BLaER1 (cell line): ENCODE data around the gene RBP4.

Source experiments
- H3K27ac ChIP-seq: shearing (Covaris generic); formaldehyde crosslinking; 2 replicates; pipeline ENCODE4 v1.8.1; 2022
- H3K27me3 ChIP-seq: shearing (Covaris generic); formaldehyde crosslinking; 2 replicates; pipeline ENCODE4 v1.8.1; 2022
- H3K36me3 ChIP-seq: shearing (Covaris generic); formaldehyde crosslinking; 2 replicates; pipeline ENCODE4 v1.8.1; 2022
- H3K4me1 ChIP-seq: shearing (Covaris generic); formaldehyde crosslinking; 2 replicates; pipeline ENCODE4 v1.8.1; 2022
- H3K4me2 ChIP-seq: shearing (Covaris generic); formaldehyde crosslinking; 2 replicates; pipeline ENCODE4 v1.8.1; 2022
- H3K4me3 ChIP-seq: shearing (Covaris generic); formaldehyde crosslinking; 2 replicates; pipeline ENCODE4 v1.8.1; 2022
- H3K9ac ChIP-seq: shearing (Covaris generic); formaldehyde crosslinking; 2 replicates; pipeline ENCODE4 v1.8.1; 2022
- H3K9me3 ChIP-seq: shearing (Covaris generic); formaldehyde crosslinking; 2 replicates; pipeline ENCODE4 v1.8.1; 2022
- H4K20me1 ChIP-seq: shearing (Covaris generic); formaldehyde crosslinking; 2 replicates; pipeline ENCODE4 v1.8.1; 2022
- Cebpa-rat ChIP-seq: shearing (Covaris generic); IDR thresholded peaks from 2 replicates; pipeline ENCODE4 v1.8.1; 2022

The RBP4 gene

DNA sequence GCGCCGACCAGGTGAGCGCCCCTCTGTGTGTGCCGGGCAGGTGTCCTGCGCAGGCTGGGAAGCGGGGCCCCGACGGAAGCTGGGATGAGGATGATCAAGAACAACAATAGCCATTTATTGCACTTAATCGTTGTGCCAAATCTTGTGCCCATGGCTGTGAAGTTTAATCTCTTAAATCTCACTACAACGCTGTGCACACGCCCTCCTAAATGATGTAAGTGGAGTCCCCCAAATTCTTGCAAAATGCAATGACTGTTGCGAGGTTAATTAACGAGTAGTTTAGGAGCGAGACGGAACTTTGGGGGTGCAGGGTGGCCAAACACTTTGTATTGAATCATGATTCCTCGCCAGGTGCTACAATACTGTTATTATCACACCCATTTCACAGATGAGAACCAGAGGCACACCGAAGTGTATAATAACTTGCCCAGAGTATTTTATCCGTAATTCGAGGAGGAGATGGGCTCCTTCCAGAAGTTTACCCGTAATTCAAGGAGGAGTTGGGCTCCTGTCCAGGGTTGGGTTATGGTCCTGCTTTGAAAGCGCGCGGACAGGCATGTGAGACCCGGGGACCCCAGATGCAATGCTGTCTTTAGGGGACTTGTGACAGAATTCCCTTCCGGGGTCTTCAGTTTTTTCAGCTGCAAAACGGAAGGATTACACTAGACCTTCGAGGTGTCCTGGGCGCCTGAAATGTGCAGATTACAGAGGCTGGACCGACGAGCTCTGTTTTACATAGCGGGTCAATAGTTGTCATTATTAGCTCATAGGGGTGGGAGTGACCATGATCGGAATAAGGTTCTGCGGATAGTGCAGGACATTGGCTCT lies 33.5 kb downstream of the RBP4 start:
- no peaks in the 10 kb centered on the region for H3K27me3 ChIP-seq

DNA sequence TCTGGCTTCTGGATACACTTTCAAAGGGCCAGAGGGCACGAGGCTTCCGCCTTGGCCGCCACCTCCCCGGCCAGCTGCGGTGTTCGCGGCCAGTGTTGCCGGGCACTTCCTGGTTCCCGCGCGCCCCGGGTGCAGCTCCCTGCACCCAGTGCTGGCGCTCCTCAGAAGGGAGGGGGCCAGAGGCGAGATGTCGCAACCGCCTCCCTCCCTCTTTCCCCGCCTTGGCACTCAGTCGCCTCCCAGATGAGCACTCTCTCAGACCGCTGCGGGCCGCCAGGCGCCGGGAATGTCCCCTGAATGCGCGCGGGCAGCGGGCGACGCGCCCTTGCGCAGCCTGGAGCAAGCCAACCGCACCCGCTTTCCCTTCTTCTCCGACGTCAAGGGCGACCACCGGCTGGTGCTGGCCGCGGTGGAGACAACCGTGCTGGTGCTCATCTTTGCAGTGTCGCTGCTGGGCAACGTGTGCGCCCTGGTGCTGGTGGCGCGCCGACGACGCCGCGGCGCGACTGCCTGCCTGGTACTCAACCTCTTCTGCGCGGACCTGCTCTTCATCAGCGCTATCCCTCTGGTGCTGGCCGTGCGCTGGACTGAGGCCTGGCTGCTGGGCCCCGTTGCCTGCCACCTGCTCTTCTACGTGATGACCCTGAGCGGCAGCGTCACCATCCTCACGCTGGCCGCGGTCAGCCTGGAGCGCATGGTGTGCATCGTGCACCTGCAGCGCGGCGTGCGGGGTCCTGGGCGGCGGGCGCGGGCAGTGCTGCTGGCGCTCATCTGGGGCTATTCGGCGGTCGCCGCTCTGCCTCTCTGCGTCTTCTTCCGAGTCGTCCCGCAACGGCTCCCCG lies 34.4 kb downstream of the RBP4 start, which contains the start of gene FFAR4:
FFAR4 (plus strand) TSS at position 231 of the 842 bp plus-strand sequence; CDS start at position 287, 56 bp downstream.
- H3K27me3 ChIP-seq: no peaks in the 10 kb centered on the region
- no peaks in the 10 kb centered on the region for H3K4me1 ChIP-seq
- H4K20me1 ChIP-seq: no peaks in the 10 kb centered on the region
- no peak within 1 kb of the TSS for H3K9ac ChIP-seq
- H3K9me3 ChIP-seq: 0 out of 2 replicates have a peak, but pooled peaks cover 10% of the 10 kb centered on the region
- no peak within 1 kb of the TSS for H3K4me2 ChIP-seq
- no peak within 1 kb of the TSS for H3K4me3 ChIP-seq
- TF ChIP-seq Cebpa-rat: no peak
- H3K36me3 ChIP-seq: no peaks in the 10 kb centered on the region
- no peak within 1 kb of the TSS for H3K27ac ChIP-seq

More for the DNA sequence above, 33.5 kb downstream of the RBP4 start:
- Histone ChIP-seq H3K9ac (no peak overlapping the region), H3K27ac (no peak overlapping the region), H3K4me1 (peaks cover under 1% of the 10 kb centered on the region; the same call in 1 of the 2 replicates), H3K36me3 (no peaks in the 10 kb centered on the region), H4K20me1 (no peaks in the 10 kb centered on the region), H3K9me3 (0 out of 2 replicates have a peak, but pooled peaks cover 10% of the 10 kb centered on the region), H3K4me3 (no peak overlapping the region), H3K4me2 (no peak overlapping the region)
- TF ChIP-seq Cebpa-rat: no peak

DNA sequence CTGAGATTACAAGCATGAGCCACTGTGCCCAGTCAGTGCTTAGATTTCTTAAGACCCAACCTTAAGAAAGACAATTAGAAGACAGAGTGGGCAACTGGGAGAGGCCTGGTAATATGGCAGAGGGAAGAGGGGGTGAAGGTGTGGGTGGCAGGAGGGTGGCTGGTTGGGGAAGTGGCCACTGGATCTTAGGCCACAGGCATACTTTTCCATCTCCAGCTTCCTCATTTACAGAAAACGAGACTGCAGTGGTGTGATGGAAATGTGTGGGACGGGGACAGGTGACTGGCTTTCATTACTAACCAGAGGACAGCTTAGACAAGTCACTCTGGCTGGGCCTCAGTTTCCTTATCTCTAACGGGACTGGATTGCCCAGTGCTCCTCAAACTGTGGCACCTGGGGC lies 35.6 kb downstream of the RBP4 start:
- Histone ChIP-seq H3K4me1 (no peaks in the 10 kb centered on the region), H3K4me2 (no peak overlapping the region), H4K20me1 (no peaks in the 10 kb centered on the region), H3K36me3 (no peaks in the 10 kb centered on the region), H3K9ac (no peak overlapping the region), H3K9me3 (0 out of 2 replicates have a peak, but pooled peaks cover 10% of the 10 kb centered on the region), H3K4me3 (no peak overlapping the region), H3K27ac (no peak overlapping the region), H3K27me3 (no peaks in the 10 kb centered on the region)
- TF ChIP-seq Cebpa-rat: no peak

DNA sequence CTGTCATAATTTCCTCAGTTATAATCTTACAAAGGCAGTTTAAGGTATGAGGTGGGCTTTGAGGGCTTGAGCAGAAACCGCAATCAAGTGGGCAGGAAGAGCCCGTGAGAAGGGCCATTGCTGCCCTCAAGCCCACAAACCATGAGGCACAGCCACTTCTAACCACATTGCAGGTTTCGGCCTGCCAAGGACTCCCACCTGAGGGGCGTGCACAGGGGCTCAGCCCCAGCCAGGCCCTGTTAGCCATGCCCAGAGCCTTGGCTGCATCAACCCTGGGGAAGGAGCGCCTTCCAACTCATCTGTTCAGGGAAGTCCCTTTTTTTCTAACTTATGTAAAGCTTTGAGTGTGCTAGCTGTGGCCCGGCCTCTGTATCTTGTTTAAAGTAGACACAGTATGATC lies 40.5 kb downstream of the RBP4 start:
- no peak overlapping the region for H3K27ac ChIP-seq

DNA sequence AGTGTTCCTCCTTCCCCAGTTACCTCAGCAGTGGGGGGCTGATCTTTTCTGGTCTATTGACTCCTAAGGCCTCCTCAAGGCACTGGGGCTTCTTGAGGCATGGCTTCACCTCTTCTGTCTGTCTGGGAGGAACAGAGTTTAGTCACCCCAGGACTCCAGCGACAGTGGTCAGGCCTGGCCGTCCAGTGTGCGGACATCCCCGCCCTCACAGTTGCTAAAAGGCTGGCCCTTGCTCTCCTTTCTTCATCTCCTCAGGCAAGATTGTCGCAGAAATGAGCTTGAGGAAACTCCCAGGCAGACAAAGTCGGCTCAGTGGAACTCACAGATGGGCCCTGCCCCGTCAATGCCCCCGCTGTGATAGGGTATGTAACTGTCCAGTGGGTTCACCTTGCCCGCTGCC lies 41.5 kb downstream of the RBP4 start:
- no peak for TF ChIP-seq Cebpa-rat

More for the DNA sequence above, 40.5 kb downstream of the RBP4 start:
- Histone ChIP-seq H3K36me3 (no peaks in the 10 kb centered on the region), H3K27me3 (no peaks in the 10 kb centered on the region), H3K9me3 (no peaks in the 10 kb centered on the region), H3K4me2 (no peak overlapping the region), H3K4me3 (no peak overlapping the region), H3K4me1 (no peaks in the 10 kb centered on the region), H4K20me1 (no peaks in the 10 kb centered on the region), H3K9ac (no peak overlapping the region)
- no peak for TF ChIP-seq Cebpa-rat

DNA sequence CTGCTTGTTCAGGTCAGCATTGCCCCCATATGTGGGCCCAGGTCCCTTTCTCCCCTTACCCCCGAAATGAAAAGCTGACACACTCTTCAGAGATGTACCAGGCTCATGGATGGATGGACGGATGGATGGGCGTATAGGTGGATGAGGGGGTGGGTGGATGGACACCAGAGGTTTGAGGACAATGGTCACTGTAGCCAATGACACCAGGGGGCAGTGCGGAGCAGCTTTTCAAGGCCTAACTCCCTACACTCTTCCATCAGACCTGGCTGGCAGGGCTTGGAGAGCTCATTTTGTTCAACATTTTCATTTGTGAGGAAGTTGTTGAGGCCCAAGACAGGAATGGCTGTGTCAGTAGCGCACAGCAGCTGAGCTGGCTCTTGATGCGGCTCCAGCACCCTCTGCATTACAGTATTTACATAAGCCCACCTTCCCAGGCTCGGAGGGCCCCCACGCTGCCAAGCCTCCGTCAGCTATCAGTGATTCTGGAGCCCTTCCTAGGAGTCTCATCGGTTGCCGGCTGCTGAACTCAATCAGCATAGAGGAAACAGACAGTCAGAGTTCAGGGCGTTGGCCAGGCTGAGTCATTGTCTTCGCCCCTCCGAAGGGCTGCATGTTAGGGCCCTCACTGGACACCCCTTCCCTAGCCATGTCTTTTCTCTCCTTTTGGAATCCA lies 46.1 kb downstream of the RBP4 start:
- H3K9ac ChIP-seq: no peak overlapping the region
- TF ChIP-seq Cebpa-rat: no peak
- H4K20me1 ChIP-seq: no peaks in the 10 kb centered on the region
- H3K27ac ChIP-seq: no peak overlapping the region
- H3K36me3 ChIP-seq: no peaks in the 10 kb centered on the region
- no peak overlapping the region for H3K4me3 ChIP-seq
- H3K4me2 ChIP-seq: no peak overlapping the region
- no peaks in the 10 kb centered on the region for H3K9me3 ChIP-seq
- no peaks in the 10 kb centered on the region for H3K4me1 ChIP-seq
- no peaks in the 10 kb centered on the region for H3K27me3 ChIP-seq

More for the DNA sequence above, 41.5 kb downstream of the RBP4 start:
- H3K4me3 ChIP-seq: no peak overlapping the region
- no peaks in the 10 kb centered on the region for H4K20me1 ChIP-seq
- H3K4me1 ChIP-seq: no peaks in the 10 kb centered on the region
- no peak overlapping the region for H3K4me2 ChIP-seq
- H3K9ac ChIP-seq: no peak overlapping the region
- H3K36me3 ChIP-seq: no peaks in the 10 kb centered on the region
- H3K27me3 ChIP-seq: no peaks in the 10 kb centered on the region
- no peaks in the 10 kb centered on the region for H3K9me3 ChIP-seq
- no peak overlapping the region for H3K27ac ChIP-seq

DNA sequence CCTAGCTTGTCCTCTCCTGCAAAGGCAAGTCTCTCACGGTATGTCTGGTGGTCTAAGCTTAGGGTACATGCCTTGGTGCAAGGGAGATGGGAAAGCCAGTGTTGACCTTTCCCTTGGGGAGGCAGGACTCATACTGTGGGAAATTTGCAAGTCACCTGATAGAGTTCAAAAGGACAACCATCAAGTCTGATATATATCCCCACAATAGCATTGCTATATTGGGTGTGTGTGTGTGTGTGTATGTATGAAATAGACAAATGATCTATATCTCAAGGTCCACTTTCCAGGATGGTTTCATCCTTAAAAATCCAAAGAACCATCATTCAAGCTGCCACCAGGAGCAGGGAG lies 46.7 kb downstream of the RBP4 start:
- no peaks in the 10 kb centered on the region for H3K9me3 ChIP-seq
- no peak overlapping the region for H3K4me3 ChIP-seq
- no peak overlapping the region for H3K9ac ChIP-seq
- no peak for TF ChIP-seq Cebpa-rat
- H4K20me1 ChIP-seq: no peaks in the 10 kb centered on the region
- H3K27me3 ChIP-seq: no peaks in the 10 kb centered on the region
- H3K27ac ChIP-seq: no peak overlapping the region
- H3K4me1 ChIP-seq: no peaks in the 10 kb centered on the region
- no peak overlapping the region for H3K4me2 ChIP-seq
- H3K36me3 ChIP-seq: no peaks in the 10 kb centered on the region

DNA sequence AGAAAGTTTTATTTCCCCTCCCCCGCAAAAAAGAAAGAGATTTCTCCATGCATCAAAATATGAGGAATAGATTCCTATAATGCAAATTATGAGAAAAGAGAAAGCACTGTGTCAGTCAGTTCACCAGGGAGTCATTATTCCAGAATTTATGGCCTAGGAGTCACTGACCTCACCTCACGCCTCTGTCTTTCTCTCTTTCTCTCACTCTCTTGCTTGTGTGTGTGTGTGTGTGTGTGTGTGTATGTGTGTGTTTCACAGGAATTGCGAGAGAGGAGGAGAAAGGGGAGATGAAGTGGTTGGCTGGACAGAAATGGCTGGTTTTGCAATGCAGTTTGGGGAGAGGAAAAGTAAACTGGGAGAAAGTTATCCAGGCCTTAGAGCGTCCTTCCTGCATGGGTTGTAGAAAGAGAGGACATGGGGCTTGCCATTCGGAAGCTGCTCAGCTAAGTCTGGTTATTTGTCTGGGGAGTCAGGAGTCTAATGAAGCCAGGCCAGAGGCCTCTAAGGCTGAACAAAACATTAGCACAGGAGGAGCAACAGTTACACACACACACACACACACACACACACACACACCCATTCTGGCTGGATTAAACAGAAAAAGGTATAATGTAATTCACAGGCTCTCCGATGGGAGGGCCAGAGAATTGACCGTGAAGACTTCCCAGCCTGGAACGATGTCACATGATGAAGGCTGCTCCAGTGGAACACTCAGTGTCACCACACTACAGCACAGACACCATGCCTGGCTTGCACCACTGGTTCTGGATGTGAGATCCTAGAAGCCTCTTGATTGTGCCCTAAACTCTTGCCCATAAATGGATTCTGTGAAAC lies 47.3 kb downstream of the RBP4 start:
- Histone ChIP-seq H3K27me3 (no peaks in the 10 kb centered on the region), H3K4me2 (no peak overlapping the region), H4K20me1 (no peaks in the 10 kb centered on the region), H3K4me1 (no peaks in the 10 kb centered on the region), H3K4me3 (no peak overlapping the region), H3K27ac (no peak overlapping the region), H3K36me3 (no peaks in the 10 kb centered on the region), H3K9me3 (no peaks in the 10 kb centered on the region), H3K9ac (no peak overlapping the region)
- TF ChIP-seq Cebpa-rat: no peak

DNA sequence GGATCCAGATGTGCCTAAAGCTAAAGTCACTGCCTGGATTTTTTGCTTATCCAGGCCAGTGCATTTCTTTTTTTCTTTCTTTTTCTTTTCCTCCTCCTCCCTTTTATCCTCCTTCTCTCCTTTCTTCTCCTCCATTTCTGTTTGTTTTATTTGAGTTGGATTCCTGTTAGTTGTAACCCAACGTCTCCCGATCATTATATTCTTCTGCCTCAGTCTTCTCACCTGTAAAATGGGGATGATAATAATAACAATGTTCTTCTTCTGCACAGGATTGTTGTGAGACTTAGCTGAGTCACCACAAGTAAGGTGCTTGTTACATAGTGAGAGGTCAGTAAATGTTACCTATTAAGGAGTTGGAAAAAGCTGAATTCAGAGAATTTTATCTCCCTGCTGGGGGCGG lies 48.3 kb downstream of the RBP4 start:
- no peaks in the 10 kb centered on the region for H3K4me1 ChIP-seq
- H3K36me3 ChIP-seq: no peaks in the 10 kb centered on the region
- no peak for TF ChIP-seq Cebpa-rat
- H3K9me3 ChIP-seq: no peaks in the 10 kb centered on the region
- no peak overlapping the region for H3K9ac ChIP-seq
- H3K4me2 ChIP-seq: no peak overlapping the region
- no peak overlapping the region for H3K4me3 ChIP-seq
- no peak overlapping the region for H3K27ac ChIP-seq
- H4K20me1 ChIP-seq: no peaks in the 10 kb centered on the region
- H3K27me3 ChIP-seq: no peaks in the 10 kb centered on the region
